22Rv1 (cell line): ENCODE data around the gene CDKN2A.

Source experiments
- H3K27ac ChIP-seq: fragments of 450-650 bp; 2 replicates; pipeline ENCODE4 v1.5.1; 2017
- ZFX ChIP-seq: fragments of 450-650 bp; IDR thresholded peaks from 2 replicates; pipeline ENCODE4 v1.6.1; 2017; ENCODE audit warnings: antibody characterized with exemption, borderline replicate concordance
- TF ChIP-seq, protein P1 (sequence below): fragments of 450-650 bp; IDR thresholded peaks from 2 replicates; pipeline ENCODE4 v1.5.1; 2017; ENCODE audit warnings: mild to moderate bottlenecking

CDKN2A gene

DNA sequence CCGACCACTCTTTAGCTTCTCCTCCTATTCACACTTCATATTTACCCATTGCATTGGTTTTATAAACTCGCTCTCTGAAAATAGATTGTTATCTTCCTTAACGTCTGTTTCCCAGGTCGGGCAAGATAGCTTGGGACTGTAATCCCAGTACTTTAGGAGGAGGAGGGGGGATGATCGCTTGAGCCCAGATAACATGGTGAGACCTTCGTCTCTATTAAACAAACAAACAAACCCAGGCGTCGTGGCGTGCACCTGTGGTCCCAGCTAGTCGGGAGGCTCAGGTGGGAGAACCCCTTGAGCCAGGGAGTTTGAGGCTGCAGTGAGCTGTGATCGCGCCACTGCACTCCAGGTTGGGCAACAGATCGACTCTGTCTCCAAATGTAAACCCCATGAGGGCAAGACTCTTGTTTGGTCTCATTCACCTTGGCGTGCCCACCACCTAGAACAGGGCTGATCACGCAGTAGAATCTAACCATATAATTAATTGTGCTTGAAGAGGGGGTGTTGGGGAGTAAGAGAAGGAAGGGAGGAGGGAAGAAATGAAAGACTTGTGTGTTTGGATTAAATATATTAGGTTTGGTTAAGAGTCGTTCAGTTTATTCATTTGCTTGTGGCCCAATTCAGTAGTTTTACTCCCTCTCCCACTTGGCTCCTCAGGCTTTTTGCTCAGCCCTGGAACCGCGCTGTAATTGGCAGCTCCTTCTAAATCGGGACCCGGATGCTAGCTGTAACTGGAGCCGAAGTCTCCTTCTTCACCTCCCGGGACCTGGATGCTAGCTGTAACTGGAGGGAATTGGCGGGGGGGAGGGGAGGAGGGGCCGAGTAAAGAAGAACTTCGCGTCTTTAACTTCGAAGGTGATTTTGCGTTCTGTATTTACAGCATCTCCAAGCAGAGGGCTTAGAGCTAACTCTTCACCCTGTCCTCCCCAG lies 24.9 kb downstream of the CDKN2A start:
- no peak for TF ChIP-seq ZFX
- TF ChIP-seq, protein P1, sequence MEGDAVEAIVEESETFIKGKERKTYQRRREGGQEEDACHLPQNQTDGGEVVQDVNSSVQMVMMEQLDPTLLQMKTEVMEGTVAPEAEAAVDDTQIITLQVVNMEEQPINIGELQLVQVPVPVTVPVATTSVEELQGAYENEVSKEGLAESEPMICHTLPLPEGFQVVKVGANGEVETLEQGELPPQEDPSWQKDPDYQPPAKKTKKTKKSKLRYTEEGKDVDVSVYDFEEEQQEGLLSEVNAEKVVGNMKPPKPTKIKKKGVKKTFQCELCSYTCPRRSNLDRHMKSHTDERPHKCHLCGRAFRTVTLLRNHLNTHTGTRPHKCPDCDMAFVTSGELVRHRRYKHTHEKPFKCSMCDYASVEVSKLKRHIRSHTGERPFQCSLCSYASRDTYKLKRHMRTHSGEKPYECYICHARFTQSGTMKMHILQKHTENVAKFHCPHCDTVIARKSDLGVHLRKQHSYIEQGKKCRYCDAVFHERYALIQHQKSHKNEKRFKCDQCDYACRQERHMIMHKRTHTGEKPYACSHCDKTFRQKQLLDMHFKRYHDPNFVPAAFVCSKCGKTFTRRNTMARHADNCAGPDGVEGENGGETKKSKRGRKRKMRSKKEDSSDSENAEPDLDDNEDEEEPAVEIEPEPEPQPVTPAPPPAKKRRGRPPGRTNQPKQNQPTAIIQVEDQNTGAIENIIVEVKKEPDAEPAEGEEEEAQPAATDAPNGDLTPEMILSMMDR: no peak
- H3K27ac ChIP-seq: no peak overlapping the region

DNA sequence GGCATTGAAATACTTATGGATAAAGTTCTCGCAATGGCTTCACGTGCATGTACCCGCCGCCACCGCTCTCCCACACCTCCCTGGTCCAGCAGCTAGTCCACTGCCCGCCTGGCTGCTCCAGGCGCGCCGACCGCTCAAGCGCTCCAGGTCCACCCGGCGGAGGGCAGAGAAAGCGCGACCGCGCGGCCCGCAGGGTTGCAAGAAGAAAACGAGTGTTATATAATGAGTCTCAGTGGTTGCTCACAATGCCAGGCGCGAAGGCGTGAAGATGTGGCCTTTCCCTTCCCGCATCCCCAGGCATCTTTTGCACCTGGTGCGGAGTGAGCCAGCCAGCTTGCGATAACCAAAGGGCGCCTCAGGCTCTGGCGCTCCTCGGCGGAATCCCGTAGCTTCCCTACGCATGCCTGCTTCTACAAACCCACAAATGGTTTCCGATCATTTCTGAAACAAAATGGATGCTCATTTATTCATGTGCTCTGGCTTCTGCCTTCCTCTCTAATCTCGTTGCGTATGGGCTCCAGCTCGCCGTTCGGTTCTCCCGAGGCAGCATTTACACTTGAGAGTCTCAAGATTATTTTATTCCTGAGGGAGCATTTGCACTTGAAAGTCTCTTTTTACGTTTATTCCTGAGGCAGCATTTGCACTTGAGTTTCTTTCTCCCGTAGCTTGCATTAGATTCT lies 25.7 kb downstream of the CDKN2A start:
- no peak overlapping the region for H3K27ac ChIP-seq
- TF ChIP-seq ZFX: no peak
- TF ChIP-seq, protein P1: no peak

DNA sequence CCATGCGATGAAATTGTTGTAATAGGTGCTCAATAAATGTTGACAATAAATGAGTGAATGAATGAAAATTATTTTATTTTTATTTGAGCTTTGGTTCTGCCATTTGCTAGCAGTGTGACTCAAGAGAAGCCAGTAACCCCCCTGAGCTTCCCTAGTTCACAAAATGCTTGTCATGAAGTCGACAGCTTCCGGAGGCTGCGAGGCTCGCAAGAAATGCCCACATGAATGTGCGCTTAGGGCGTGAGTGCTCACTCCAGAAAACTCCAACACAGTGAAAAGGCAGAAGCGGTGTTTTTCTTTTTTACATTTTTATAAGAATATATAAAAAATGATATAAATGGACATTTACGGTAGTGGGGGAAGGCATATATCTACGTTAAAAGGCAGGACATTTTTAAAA lies 26.5 kb downstream of the CDKN2A start:
- no peak overlapping the region for H3K27ac ChIP-seq
- TF ChIP-seq, protein P1: no peak
- TF ChIP-seq ZFX: no peak

DNA sequence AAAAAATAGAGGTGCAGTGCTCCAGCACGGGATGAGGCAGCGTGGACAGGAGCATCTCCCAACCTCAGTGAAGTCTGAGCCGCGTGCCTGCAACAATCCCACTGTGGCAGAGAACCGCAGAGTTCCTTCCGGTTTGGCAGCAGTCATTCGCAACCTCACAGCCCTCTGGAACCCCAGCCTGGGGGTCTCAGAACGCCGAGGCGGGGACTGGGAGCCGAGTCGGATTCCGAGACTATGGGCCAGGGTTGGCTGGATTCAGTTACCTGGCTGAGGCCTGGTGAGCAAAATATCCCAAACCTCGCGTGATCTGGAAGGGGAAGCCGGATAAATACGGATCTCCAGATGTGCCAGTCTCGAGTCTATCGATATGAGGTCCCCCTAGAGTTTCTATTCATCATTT lies 27.0 kb downstream of the CDKN2A start:
- TF ChIP-seq, protein P1: no peak
- no peak for TF ChIP-seq ZFX

DNA sequence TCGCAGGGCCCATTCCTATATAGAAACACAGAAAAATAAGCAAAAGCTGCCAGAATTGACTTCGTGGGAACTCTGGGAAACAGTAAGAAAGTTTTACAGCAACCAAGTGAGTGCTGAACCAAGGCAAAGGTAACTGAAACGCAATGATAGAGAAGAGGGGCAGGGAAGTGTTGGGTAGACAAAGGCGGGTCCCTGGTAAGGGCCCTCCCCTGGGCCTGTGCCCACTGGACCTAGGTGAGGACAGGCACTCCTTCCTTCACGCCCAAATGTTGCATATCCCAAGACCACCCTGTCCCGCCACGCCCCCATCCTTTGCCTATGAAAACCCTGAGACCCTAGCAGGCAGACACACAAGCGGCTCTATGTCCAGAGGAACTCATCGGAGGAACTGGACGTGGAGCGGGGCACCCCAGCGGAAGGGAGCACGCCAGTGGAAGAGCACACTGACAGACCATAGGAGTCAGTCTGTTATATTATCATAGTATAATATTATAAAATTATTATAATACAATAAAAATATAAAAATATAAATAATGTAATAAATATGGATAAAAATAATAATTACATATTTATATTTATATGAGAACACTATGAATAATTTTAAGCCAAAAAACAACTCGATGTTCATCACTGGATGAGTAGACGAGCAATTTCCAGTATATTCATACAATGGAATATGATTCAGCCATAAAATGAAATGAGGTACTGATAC lies 27.9 kb downstream of the CDKN2A start:
- TF ChIP-seq ZFX: no peak
- TF ChIP-seq, protein P1: no peak
- H3K27ac ChIP-seq: no peak overlapping the region

More for the DNA sequence above, 27.0 kb downstream of the CDKN2A start:
- H3K27ac ChIP-seq: no peak overlapping the region

DNA sequence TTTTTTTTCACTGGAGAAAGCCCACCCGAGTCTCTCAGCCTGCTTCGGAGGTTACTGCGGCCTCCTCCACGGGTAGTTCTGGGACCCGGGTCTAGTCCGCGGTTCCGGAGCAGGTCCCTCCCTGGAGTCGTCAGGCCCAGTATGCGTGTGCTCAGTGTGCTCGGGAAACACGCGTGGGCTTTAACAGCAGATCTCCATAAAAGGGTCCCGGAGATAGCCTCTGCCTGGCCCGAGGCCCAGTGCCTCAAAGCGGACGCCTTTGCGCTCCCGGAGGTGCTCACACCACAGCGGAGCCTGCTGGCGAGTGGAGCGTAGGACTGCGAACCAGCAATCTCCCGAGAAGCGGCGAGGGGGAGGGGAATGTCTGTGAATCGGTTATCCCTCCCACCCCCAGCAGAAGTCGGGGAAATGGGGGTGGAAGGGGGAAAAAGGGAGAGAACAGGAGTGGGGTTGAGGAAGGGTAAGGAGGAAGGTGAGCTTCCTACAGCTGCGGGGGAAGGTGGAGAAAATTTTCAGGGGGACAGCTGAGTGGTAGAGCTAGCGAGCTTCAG lies 28.7 kb downstream of the CDKN2A start:
- TF ChIP-seq ZFX: no peak
- TF ChIP-seq, protein P1: peak; percentile 79
- 0 out of 2 replicates have a peak overlapping the region, but pooled peaks have one; percentile 27 for H3K27ac ChIP-seq
